T-helper 2 cell (primary cell): ENCODE results near the gene NR2F1.

ENCODE experiments used
- DNase-seq, 5 experiments: peaks; one replicate each; pipeline versions ENCODE4 v3.0.0 to v3.0.0-alpha.2; 2012 to 2022

The NR2F1 gene

DNA sequence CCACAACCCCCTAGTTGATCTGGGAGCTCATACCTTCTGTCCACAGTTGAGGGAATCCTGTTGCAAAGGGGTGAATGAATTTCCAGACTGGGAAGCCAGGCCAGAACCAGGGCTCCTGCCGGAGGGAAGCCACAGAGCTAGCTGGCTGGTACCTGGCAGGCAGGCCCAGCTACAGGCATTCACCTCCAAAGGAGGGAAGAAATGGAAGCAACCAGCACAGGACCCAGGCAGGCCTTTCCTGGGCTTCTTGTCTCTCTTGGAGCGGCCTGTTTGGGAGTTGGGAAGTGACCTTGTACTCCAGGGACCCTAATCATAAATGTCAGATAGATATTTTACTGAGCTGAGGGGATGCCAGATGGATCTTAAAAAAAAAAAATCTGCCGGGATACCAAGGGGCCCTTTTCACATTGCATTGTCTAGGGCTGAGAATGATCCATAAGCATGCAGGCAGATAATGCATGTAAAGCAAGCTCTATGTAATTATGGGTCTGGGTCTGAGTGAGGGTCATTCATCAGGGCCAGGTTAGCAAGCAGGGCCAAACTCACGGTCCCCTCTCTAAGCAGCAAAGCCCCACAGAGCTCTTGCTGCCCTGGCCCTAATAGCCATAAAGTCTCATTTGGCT is 8.4 kb downstream of the NR2F1 start:
- no peak for DNase-seq

DNA sequence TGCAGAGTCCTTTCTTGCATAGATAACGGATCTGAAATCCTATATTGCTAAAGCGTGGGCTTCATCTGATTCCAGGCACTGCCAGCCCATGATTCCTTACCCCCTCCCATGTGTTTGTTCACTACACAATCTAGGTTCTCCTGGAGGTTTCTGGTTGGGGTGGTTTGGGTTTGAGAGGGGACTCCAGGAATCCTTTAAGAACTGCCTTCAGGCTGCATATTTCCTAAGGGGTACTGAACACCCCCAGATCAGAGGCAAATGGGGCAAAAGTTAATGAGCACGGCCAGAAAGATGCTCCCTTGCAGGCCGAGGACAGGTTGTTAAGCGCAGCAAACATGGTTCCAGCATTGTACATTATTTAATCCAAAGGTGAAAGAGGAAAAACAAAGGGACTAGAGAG is 9.9 kb downstream of the NR2F1 start:
- DNase-seq: no peak

DNA sequence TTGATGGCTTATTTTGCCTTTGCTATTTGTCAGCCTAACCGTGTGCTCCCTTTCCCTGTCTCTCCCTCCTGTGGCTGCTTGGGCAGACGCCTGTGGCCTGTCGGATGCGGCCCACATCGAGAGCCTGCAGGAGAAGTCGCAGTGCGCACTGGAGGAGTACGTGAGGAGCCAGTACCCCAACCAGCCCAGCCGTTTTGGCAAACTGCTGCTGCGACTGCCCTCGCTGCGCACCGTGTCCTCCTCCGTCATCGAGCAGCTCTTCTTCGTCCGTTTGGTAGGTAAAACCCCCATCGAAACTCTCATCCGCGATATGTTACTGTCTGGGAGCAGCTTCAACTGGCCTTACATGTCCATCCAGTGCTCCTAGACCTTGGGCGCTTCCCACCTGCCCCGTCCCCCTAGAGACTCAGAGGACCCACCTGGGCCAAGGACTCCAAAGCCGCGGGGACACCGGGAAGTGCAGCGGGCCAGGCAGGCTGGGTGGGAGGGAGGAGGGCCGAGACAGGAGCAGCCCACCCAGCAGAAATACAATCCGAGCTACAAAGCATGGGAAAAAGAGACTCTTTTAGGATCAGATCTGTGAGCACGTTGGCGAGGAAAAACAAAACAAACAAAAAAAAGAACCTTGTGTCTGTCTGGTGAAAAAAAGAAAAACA is 10.6 kb downstream of the NR2F1 start:
- no peak for DNase-seq

DNA sequence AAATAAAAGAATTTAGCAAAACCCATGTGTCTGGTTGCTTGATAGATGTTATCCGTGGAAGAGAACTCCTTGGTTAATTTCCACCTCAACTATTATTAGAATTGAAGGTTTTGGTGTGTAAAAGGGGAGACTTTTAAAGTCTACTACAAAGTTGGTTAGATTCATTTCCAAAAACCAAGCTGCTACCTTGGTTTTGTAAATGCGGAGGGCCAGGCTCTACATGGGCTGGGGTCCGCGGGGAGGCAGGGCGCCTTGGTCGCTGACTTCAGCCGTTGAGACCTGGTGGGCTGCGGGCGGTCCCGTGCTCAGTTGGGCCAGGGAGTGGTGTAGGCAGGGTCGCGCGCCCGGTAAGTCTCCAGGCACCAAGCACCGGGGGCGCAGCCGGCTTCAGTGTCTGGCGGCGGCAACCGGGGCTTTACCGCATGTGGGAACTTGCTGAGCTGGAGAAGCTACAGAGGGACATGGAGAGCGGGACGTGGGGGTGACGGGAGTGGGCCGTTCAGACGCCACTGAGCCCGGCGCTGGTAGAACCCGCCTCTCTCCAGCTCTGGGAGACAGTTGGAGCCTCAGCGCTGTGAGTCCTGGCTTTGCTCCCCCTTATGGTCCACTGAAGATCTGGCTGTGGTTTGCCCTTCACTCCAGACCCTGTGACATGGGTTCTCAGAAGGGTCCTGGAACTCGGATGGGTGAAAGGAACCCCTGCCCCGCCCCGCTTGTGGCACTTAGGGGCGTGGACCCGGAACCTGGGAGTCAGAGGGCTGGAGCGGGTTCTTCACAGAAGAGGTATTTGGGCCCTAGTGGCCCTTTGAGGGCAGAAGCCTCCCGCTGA is 11.8 kb downstream of the NR2F1 start:
- no peak for DNase-seq

DNA sequence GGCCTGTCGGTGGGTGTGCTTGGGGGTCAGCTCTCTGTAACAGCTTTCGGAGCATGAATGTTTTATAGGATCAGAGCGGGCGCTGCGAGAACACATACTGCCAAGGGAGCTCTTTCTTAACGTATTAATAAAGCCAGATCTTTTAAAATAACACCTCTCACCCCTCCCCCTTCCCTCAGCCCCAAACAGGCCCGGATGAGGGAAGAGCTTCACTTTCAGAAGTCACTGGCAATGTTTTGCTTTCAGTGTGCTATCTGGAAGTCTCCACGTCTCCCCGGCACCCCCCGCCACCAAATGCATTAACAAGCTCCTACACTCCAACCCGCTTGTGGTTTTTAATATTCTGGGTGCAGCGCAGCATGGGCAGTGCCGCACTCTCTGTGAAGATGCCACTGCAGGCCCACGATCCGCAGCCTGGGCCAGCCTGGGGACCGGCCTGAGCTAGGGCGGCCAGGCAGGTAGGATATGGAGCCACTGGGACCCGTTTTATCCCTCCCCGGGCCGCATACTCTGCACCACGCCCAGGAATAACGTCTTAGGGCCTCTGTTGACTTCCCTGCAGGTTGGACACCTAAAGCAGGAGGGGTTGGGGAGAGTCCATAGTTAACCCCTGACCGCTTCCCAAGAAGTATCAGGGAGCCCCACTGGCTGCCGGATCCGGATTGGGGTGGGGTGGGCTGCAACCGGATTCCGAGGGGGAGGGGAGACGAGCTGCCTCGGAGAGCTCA is 12.6 kb downstream of the NR2F1 start:
- DNase-seq: no peak

DNA sequence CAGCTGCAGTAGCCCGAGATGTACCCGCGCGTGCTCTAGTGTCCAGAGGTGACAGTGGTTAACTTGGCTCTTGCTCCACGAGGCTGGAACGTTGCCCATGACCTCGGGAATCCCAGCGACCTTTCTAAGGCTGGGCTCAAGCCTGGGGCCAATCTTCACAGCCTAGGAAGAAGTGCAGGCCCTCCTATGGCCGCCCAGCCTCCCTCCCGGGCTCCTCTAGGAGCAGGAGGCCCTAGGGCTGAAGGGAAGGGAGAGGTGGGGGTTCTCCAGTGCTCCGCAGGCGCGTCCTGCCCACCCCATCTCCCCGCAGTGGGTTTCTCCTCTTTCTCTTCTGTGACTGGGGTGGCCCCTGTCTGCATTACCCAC is 13.3 kb downstream of the NR2F1 start:
- no peak for DNase-seq

DNA sequence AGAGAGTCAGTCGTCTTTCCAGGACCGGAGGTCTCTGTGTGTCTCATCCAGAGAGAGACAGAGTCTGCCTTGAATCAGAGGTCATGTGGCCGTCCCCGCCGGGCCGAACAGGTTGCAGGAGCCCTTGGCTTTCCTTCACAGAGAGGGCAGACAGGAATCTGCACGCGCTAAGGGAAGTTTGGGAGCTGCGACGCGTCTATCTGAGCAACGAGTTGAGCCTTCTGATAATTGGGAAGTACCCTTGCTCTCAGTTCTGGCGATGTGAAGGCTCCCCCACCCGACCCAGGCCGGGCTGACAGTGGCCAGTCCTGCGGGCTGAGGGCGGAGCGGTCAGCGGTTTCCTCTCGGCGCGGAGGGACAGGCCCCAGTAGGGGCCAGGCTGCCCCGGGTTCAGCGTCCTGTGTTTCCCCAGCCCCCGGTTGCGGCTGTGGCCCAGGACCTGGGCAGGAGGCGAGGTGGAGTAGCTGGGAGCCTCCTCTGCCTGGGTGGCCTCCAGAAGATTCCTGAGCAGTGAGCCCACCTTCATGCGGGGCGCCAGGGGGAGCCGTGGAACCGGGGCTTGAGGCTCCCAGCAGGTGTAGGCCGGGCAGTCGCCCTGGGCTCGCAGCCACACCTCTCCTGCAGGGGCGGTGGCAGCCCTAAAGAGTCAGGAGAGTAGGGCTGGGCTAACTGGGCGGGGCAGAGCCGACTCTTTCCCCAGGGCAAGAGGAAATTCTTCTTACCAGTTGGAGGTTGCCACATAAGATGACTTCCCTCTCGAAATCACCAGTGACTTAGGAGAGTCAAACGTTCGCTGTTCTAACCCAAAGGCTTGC is 13.9 kb downstream of the NR2F1 start:
- no peak for DNase-seq

DNA sequence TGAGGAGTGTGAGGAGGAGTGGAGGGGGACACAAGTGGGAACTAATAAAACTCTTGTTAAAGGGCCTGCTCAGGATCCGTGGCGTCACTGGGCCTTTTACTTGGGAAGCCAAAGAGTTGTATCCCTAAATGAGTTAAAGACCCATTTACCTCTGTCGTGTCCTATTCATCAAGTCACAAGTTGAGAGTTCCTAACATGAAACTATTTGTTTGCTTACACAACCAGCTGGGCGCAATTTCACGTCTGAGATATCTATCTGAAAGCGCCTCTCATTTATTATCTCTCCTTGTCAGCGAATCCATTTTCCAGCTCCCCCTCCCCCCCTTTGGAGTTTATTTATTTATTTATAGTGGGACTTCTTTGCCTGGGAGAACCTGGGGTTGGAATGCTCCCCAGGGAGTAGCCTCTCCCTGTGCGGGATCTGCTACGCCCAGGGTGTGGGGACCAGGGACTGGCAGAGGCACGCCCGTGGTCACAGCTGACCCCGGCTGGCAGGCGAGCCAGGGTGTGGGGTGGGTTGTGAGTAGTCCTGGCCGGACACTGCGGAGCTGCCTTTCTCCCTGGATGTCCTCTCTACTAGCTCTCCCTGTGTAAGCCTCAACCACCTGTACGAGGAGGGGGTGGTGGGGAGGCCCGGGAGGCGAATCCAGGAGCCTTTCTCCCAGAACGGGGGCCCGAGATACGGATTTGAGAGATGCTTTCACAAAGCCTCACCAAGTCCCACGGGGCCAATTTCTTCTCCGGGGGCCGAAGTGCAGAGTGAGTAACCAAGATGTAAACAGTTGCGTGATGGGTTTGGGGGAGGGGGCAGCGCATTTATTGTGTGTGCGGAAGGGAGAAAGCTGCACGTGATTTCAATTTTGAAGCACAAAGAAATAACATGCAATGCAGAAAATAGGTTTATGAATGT is 15.3 kb downstream of the NR2F1 start:
- DNase-seq: no peak

DNA sequence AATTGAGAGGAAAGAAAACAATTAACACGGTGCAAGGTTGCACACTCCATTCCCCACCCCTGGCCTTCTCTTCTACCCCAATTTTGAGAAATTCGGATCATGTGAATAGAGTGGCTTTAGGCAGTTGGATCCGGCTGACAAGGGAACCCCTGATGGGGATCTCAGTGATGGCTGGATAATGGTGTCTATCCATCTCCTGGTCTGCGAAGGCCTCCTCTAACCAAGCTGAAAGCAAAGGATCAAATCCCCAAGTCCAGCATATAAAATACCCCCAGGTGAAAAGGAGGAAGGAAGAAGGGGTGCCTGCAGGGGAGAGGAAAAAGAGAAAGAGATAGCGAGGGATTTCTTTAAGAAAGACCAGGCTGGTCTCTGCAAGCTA is 16.0 kb downstream of the NR2F1 start:
- DNase-seq: no peak

DNA sequence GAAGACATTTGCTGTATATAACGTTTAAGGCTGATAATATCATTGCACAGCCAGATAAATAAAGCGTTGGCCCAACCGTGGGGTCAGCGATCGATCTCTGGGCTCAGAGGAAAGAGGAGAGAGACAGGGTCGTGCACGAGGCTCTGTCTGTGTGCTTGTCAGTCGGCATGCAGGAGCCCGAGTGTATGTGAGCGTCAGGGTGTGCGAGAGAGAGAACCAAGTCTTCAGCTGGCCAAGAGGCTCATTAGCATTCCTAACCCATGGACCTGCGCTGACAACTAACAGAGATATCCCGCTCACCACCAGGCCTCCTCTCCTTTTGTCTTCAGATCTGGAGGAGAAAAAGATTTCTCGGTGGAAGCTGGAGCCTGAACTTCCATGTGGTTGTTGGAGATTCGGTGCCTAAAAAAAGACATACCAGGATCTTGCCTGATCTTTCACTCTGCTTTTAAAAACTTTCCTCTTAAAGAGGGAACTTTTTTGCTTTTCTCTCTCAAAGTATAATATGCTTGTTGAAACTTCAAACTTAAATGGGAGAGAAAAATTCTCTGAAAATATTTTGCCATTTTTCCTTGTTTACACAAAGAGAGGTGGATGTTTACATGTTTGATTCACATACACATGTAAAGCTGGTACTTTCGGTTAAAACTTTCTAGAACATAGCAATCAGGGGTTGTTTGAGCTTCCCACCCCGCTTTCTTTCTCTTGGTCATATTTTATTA is 16.5 kb downstream of the NR2F1 start:
- no peak for DNase-seq

DNA sequence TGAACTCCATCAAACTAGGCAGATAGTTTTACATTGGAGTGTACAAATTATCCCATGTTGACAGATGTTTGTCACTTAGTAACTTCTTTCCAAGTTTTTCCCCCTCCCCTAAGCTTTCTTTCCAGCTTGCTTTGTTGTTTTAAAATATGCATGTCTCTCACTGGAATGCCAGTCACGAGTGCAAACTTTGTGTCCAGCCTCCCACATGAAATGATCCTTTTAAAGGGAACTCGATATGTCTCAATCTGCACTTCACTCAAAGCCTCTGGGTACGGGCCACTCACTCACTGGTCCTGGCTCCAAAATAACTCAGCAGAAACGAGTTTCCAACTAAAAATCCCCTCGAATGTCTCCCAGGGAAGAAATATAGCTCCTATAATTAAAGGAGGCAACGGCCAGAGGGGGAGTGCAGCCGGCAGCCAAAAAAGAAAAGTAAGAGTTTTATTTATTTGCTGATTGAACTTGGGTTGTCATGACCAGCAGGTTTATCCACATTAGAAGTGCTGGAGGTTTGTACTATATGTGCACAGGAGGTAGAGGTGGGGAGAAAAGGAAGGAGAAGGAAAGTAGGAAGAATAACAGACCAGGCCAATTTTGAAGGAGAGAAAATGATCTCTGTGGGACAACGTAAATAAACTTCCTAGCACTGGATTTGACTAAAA is 17.5 kb downstream of the NR2F1 start:
- no peak for DNase-seq

DNA sequence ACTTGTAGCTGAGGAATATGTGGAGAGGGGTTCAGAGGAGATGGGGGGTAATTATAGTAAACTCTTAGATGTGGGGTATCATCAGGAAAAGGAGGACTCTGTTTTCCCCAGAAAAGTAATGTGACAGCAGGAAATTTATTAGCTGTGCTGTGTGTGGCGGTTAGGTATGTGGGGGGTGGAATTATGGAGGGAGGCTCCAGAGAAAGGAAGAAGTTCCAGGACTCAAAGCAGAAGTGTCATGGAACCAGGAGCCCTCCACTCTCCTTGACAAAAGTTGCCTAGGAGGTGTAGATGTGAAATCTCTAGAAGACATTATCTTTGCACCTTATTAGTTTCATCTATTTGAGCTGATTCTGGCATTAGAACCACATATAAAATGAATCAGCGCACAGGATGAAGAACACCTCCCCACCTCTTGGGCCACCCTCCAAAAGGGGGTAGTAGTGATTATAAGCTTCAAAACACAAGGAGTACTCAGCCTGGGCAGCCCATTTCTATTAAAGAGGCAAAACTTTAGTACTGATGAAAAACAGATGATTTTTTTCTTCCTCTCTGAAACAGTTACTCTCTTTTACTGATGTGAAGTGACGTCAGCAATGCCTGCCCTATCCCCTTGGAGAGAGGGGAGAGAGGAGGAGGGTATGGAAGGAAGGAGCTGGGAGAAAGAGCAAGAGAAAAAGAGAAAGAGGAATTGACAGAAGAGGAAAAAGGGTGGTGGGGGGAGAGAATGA is 18.2 kb downstream of the NR2F1 start:
- no peak for DNase-seq

DNA sequence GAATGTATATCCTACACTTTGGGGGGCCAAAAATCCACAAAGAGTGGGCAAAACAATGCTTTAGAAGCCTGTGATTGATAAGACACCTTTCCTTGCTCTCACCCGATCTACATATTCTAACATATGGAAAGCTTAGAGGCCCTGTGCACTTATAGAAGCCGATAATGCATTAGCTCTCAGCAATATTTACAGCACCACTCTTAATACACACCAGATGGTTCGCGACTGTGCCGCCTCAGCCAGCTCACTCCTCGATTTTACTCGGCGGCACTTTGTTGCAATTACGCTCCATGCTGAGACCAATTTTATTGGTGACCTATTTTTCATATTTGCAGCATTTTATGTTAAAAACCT is 18.8 kb downstream of the NR2F1 start:
- no peak for DNase-seq

DNA sequence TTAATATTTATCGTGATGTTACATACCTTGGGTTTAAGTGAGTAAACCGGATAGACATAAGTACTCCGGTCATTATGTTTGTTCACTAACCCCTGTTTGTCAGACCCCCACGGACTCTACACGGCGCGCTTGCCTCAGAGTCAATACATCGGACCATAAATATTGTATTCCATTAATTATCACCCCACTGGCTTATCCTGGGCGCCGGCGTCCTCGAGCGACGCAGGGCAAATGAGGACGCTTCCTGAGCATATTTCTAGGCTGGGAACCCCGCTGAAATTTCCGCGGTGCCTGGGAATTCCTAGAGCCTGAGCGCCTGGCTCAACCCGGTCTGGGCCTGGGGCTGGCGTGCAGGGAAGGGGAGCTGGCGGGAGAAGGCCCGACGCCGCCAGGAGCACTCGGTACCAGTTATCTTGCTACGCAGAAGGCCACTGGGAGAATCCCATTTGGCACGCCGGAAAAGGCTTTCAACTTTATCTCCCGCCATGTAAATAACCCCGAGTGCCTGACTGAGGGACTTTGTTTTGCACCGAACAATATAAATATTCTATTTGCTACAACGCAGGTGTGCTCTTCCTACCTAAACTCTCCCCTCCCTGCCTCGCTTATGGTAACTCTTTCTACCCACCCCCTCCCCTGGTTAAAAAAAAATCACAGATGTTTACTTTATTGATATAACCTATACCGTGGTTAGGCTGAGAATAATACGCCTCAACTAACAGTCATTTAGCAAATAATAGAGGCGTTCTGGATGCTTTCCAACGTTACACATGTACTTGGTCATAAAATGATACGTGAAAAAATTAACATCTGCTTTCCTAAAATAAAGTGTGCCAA is 19.4 kb downstream of the NR2F1 start:
- DNase-seq: no peak

DNA sequence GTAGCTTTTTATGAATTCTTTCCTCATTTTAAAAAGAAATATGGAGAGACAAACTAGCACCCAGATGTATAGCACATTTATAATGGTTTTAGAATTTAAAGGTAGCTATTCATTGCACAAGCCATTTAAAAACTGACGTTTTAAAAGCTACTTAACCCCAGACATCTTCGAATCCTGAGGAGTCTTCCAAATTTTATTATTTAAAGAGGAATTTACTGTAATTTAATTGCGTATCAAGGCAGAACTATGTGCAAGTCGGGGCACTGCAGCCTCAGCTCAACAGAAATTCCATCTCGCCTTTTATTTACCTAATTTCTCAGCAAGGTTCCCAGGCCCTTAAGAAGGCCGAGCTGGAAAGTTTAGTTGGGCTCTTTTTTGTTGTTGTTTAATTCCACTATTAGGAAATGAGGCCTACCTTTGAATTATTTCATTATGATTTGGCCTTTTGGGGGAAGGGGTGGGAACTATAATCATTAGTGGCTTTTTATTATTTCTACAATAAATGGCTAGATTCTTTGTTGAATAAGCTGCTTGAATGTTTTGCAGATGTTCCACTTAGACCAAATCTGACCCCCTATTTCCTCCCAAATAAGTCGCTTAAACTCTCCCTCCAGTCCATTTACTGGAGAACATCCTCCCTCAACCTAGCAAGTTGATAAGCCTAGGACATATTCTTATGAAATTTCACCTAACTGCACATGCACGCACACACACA is 20.2 kb downstream of the NR2F1 start:
- no peak for DNase-seq

DNA sequence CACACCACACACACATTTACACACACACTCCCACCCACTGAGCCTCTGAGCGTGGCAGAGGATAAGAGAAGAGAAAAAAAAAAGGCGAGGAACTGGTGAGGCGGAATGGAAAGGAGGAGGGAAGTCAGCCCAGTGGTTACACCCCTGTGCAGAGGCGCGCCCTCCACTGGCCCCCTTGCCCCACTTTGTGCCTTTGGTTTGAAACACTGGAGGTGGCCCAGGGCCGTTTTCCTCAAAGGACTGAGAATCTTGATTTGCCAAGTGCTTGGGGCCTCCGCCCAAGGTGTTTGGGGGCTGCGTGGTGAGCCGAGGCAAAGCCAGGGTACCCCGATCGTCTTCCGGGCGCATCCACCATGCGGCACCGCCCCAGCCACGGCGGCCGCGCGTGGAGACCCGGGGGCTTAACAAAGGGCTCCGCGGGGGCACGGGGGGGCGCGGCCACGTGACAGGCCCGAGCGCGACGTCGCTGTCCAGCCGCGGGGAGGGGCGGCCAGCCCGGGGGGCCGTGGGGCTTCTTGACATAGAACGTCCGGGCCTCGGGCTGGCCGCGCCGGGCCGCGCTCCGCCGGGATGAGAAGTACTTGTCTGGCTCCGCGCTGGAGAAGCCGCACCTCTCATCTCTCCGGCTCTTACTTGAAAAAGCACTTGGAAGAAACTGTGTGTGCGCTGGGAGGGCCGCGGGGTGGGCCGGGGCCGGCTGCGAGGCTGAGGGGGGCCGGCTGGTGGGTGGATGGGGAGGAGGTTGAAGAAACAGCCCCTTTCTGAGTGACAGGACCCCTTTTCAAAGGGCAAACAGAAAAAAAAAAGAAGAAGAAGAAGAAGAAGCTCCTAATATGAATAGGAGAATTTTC is 21.0 kb downstream of the NR2F1 start:
- DNase-seq: no peak
